HepG2 (cell line): Measurements from ENCODE around the gene IGF2. TPM values are rescaled to one million over a fixed set of nuclear protein-coding genes. Genes with fewer than 3 reads are reported as not detected.
A peak's percentile ranks its signal among the peaks of the same experiment; 100 is the strongest.

ENCODE experiments used
- CC2D1A ChIP-seq: sonication (generic); formaldehyde crosslinking; IDR thresholded peaks from 2 replicates; pipeline ENCODE4 v1.8.1; 2023; ENCODE audit warnings: mild to moderate bottlenecking, missing genetic modification reagents
- DNMT3B ChIP-seq: conservative IDR thresholded peaks from 2 replicates; pipeline ENCODE4 v1.6.1; 2016; ENCODE audit warnings: missing biosample characterization, control low read depth
- HNRNPH1 ChIP-seq: fragments of 200-400 bp; formaldehyde crosslinking; optimal IDR thresholded peaks from 2 replicates; pipeline ENCODE3; 2017; ENCODE audit warnings: mild to moderate bottlenecking, low read depth, low read length
- KIAA2018 ChIP-seq: sonication (generic); formaldehyde crosslinking; IDR thresholded peaks from 2 replicates; pipeline ENCODE4 v1.5.0; 2020; ENCODE audit warnings: mild to moderate bottlenecking, missing genetic modification reagents, borderline replicate concordance
- SIN3A ChIP-seq: IDR thresholded peaks from 2 replicates; pipeline ENCODE4 v1.6.1; 2011; ENCODE audit warnings: low read depth, mild to moderate bottlenecking, control low read depth, low read length, borderline replicate concordance
- SMAD1 ChIP-seq: sonication (generic); formaldehyde crosslinking; IDR thresholded peaks from 2 replicates; pipeline ENCODE4 v1.4.0; 2020; ENCODE audit warnings: missing genetic modification reagents, low read depth, mild to moderate bottlenecking, borderline replicate concordance
- SNAPC4 ChIP-seq: sonication (generic); formaldehyde crosslinking; IDR thresholded peaks from 2 replicates; pipeline ENCODE4 v1.4.0; 2020; ENCODE audit warnings: mild to moderate bottlenecking, missing genetic modification reagents
- TRIM24 ChIP-seq: sonication (generic); formaldehyde crosslinking; IDR thresholded peaks from 2 replicates; pipeline ENCODE4 v1.8.0; 2022; ENCODE audit warnings: mild to moderate bottlenecking, missing genetic modification reagents
- UBTF ChIP-seq: sonication (generic); formaldehyde crosslinking; IDR thresholded peaks from 2 replicates; pipeline ENCODE4 v1.4.0; 2020; ENCODE audit warnings: mild to moderate bottlenecking, missing genetic modification reagents
- ZFP82 ChIP-seq: sonication (generic); formaldehyde crosslinking; IDR thresholded peaks from 2 replicates; pipeline ENCODE4 v1.5.1; 2020; ENCODE audit warnings: mild to moderate bottlenecking, missing genetic modification reagents, borderline replicate concordance
- ZNF101 ChIP-seq: sonication (generic); formaldehyde crosslinking; IDR thresholded peaks from 2 replicates; pipeline ENCODE4 v1.4.0; 2020; ENCODE audit warnings: mild to moderate bottlenecking, low read depth, missing genetic modification reagents, borderline replicate concordance
- ZNF468 ChIP-seq: sonication (generic); formaldehyde crosslinking; IDR thresholded peaks from 2 replicates; pipeline ENCODE4 v1.8.0; 2022; ENCODE audit warnings: mild to moderate bottlenecking, moderate library complexity, missing genetic modification reagents
- ZNF883 ChIP-seq: sonication (generic); formaldehyde crosslinking; IDR thresholded peaks from 2 replicates; pipeline ENCODE4 v1.5.1; 2020; ENCODE audit warnings: mild to moderate bottlenecking, missing genetic modification reagents; ENCODE audit errors: not compliant biosample characterization
- polyA plus RNA-seq, 8 experiments: library from polyadenylated mRNA; depleted of rRNA in 3 of 8; stranded (reverse) in 7 of 8; unstranded in 1 of 8; fragments of >200 nt; fragmentation: Illumina TruSeq in 4 of 8; extraction: Trizol in 4 of 8; gene quantifications; 2 replicates each; pipeline versions ENCODE4 v1.2.1 to v1.2.3, GENCODE V29; 2011 to 2016; ENCODE audit warnings: low read depth in 4 of 8, missing spikeins in 1 of 8, mixed read lengths in 1 of 8; ENCODE audit not compliant: insufficient read depth in 1 of 8
- total RNA-seq, 5 experiments: library from RNA; depleted of rRNA; stranded (reverse); fragments of >200 nt; fragmentation: Illumina TruSeq; extraction: Trizol; gene quantifications; 2 replicates each; pipeline ENCODE4 v1.2.3, GENCODE V29; 2016; ENCODE audit warnings: low read depth in 1 of 5

The IGF2 gene
- total and polyA plus RNA-seq, 2 of the 13 experiments (the other 11 are each of a cell fraction or from before 2014, with no cell fraction given), result 79.1 to 254 TPM

- 0 out of 2 replicates have a peak, but pooled peaks have one; percentile 56 for TF ChIP-seq KIAA2018 (CRISPR knock-in tag)
- TF ChIP-seq HNRNPH1, result no peak
- no peak for TF ChIP-seq CC2D1A (CRISPR knock-in tag)
- TF ChIP-seq TRIM24 (CRISPR knock-in tag), result no peak
- TF ChIP-seq SMAD1 (CRISPR knock-in tag), result no peak
- no peak for TF ChIP-seq ZNF101 (CRISPR knock-in tag)
- TF ChIP-seq UBTF (CRISPR knock-in tag), result 0 out of 2 replicates have a peak, but pooled peaks have one; percentile 13
- TF ChIP-seq ZNF468 (CRISPR knock-in tag), result no peak
- no peak for TF ChIP-seq SNAPC4
- TF ChIP-seq ZFP82 (CRISPR knock-in tag), result no peak
- TF ChIP-seq SIN3A, result no peak
- no peak for TF ChIP-seq ZNF883 (CRISPR knock-in tag)
- no peak for TF ChIP-seq DNMT3B
Measured at GRCh38 chr11:2130881-2131352, 8.3 kb downstream of the IGF2 start (continued).
